Astrocyte (in vitro differentiated cells and primary cell): ENCODE data around the gene TGM3.

Experiments
- CTCF ChIP-seq: IDR thresholded peaks from 2 replicates; pipeline ENCODE4 v1.5.1; 2011; ENCODE audit warnings: low read depth, mild to moderate bottlenecking, inconsistent platforms, low read length, moderate library complexity; ENCODE audit not compliant: insufficient read depth
- EZH2 ChIP-seq: IDR thresholded peaks from 2 replicates; pipeline ENCODE4 v1.6.1; 2012; ENCODE audit warnings: mild to moderate bottlenecking, low read length, inconsistent platforms; ENCODE audit not compliant: insufficient read depth

- TF ChIP-seq CTCF (no peak), EZH2 (no peak)
Measured at GRCh38 chr20:2350606-2351005, 54.8 kb downstream of the TGM3 start.
